Measurements from ENCODE around the gene DYNC2H1.

DNA sequence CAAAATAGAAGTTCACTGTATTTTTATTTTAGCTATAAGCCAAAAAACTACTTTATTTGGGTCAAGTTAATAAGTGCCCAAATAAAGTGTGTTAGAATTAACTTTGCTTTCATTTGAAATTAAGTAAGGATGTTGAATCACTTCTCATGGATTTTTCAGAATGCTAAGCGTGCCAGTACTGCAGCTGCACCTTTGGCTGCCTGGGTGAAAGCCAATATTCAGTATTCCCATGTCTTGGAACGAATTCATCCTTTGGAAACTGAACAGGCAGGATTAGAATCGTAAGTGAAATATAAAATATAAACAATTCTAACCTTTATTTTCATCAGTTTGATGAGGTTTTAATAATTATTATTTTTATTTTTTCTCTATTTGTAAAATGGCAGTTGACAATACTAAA is 113.6 kb downstream of the DYNC2H1 start:
- TF ChIP-seq, protein P1, sequence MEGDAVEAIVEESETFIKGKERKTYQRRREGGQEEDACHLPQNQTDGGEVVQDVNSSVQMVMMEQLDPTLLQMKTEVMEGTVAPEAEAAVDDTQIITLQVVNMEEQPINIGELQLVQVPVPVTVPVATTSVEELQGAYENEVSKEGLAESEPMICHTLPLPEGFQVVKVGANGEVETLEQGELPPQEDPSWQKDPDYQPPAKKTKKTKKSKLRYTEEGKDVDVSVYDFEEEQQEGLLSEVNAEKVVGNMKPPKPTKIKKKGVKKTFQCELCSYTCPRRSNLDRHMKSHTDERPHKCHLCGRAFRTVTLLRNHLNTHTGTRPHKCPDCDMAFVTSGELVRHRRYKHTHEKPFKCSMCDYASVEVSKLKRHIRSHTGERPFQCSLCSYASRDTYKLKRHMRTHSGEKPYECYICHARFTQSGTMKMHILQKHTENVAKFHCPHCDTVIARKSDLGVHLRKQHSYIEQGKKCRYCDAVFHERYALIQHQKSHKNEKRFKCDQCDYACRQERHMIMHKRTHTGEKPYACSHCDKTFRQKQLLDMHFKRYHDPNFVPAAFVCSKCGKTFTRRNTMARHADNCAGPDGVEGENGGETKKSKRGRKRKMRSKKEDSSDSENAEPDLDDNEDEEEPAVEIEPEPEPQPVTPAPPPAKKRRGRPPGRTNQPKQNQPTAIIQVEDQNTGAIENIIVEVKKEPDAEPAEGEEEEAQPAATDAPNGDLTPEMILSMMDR (IDR thresholded peaks at IDR 0.05): no peak
- TF ChIP-seq POLR2A (IDR thresholded peaks at IDR 0.05): no peak
